HL-60 (cell line): ENCODE measurements around the gene IMMP2L.

Experiments used
- DNase-seq, 2 experiments: peaks; one replicate each; pipeline ENCODE4 v3.0.0-alpha.2; 2010 to 2020; ENCODE audit warnings: low read depth in 1 of 2, low spot score in 1 of 2
- H3K27ac ChIP-seq: fragments of 250-450 bp; sonication (Bioruptor Pico); replicated peaks from 2 replicates; pipeline ENCODE4 v1.5.1; 2020; ENCODE audit warnings: mild to moderate bottlenecking, moderate library complexity
- H3K27me3 ChIP-seq: fragments of 250-450 bp; sonication (Bioruptor Pico); 2 replicates; pipeline ENCODE4 v1.5.1; 2021; ENCODE audit warnings: mild to moderate bottlenecking, moderate library complexity; ENCODE audit not compliant: insufficient read depth, poor library complexity, severe bottlenecking
- H3K4me3 ChIP-seq: replicated peaks from 2 replicates; pipeline ENCODE4 v1.5.1; 2011; ENCODE audit warnings: mild to moderate bottlenecking, control low read depth, low read length; ENCODE audit not compliant: insufficient read depth
- GABPA ChIP-seq: IDR thresholded peaks from 2 replicates; pipeline ENCODE4 v1.6.1; 2012; ENCODE audit warnings: low read depth
- POLR2AphosphoS5 ChIP-seq: IDR thresholded peaks from 2 replicates; pipeline ENCODE4 v1.6.1; 2012; ENCODE audit warnings: low read depth
- SPI1 ChIP-seq: IDR thresholded peaks from 2 replicates; pipeline ENCODE4 v1.6.1; 2012; ENCODE audit warnings: low read depth, mild to moderate bottlenecking, borderline replicate concordance
- TF ChIP-seq, protein P1 (sequence below): IDR thresholded peaks from 2 replicates; pipeline ENCODE4 v1.6.1; 2012; ENCODE audit warnings: low read depth; ENCODE audit not compliant: insufficient replicate concordance
- TF ChIP-seq, protein P2 (sequence below): IDR thresholded peaks from one replicate; pipeline ENCODE4 v1.5.1; 2011; ENCODE audit warnings: low read length, control low read depth, inconsistent platforms; ENCODE audit not compliant: insufficient read depth

The IMMP2L gene

DNA sequence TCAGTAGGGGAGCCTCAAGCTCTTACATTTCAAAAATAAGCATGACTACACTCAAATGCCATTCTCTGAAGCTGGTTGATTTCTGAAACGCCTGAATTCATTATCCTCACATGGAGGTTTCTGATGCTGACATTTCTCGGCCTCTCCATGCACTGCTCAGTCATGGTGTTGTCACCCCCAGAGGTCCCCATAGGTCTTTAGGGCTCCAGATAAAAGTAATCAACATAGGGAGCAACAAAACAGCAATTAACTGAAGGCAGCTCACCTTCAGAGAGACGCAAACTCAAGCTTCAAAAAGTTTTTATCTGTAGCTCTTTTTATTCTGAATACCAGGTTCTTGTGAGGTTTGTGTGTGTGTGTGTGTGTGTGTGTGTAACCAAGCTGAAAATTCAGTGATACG is 694.5 kb downstream of the IMMP2L start:
- DNase-seq = no peak
- Histone ChIP-seq H3K27ac (no peak overlapping the region), H3K4me3 (no peak overlapping the region), H3K27me3 (no peaks in the 10 kb centered on the region)
- TF ChIP-seq, protein P1, sequence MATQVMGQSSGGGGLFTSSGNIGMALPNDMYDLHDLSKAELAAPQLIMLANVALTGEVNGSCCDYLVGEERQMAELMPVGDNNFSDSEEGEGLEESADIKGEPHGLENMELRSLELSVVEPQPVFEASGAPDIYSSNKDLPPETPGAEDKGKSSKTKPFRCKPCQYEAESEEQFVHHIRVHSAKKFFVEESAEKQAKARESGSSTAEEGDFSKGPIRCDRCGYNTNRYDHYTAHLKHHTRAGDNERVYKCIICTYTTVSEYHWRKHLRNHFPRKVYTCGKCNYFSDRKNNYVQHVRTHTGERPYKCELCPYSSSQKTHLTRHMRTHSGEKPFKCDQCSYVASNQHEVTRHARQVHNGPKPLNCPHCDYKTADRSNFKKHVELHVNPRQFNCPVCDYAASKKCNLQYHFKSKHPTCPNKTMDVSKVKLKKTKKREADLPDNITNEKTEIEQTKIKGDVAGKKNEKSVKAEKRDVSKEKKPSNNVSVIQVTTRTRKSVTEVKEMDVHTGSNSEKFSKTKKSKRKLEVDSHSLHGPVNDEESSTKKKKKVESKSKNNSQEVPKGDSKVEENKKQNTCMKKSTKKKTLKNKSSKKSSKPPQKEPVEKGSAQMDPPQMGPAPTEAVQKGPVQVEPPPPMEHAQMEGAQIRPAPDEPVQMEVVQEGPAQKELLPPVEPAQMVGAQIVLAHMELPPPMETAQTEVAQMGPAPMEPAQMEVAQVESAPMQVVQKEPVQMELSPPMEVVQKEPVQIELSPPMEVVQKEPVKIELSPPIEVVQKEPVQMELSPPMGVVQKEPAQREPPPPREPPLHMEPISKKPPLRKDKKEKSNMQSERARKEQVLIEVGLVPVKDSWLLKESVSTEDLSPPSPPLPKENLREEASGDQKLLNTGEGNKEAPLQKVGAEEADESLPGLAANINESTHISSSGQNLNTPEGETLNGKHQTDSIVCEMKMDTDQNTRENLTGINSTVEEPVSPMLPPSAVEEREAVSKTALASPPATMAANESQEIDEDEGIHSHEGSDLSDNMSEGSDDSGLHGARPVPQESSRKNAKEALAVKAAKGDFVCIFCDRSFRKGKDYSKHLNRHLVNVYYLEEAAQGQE = no peak
- TF ChIP-seq POLR2AphosphoS5 = no peak
- no peak for TF ChIP-seq GABPA
- TF ChIP-seq, protein P2, sequence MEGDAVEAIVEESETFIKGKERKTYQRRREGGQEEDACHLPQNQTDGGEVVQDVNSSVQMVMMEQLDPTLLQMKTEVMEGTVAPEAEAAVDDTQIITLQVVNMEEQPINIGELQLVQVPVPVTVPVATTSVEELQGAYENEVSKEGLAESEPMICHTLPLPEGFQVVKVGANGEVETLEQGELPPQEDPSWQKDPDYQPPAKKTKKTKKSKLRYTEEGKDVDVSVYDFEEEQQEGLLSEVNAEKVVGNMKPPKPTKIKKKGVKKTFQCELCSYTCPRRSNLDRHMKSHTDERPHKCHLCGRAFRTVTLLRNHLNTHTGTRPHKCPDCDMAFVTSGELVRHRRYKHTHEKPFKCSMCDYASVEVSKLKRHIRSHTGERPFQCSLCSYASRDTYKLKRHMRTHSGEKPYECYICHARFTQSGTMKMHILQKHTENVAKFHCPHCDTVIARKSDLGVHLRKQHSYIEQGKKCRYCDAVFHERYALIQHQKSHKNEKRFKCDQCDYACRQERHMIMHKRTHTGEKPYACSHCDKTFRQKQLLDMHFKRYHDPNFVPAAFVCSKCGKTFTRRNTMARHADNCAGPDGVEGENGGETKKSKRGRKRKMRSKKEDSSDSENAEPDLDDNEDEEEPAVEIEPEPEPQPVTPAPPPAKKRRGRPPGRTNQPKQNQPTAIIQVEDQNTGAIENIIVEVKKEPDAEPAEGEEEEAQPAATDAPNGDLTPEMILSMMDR = no peak
- TF ChIP-seq SPI1 = no peak

GRCh38 chr7:110863258-110863657 is 699.0 kb downstream of the IMMP2L start:
- TF ChIP-seq, protein P1 = no peak
- TF ChIP-seq SPI1 (no peak), POLR2AphosphoS5 (no peak), GABPA (no peak)
- TF ChIP-seq, protein P2 = no peak
- Histone ChIP-seq H3K4me3 (no peak overlapping the region), H3K27me3 (no peaks in the 10 kb centered on the region), H3K27ac (no peak overlapping the region)
- DNase-seq = no peak

- H3K27ac ChIP-seq = no peak overlapping the region
- H3K4me3 ChIP-seq = no peak overlapping the region
- no peaks in the 10 kb centered on the region for H3K27me3 ChIP-seq
- TF ChIP-seq, protein P1 = no peak
- TF ChIP-seq GABPA = no peak
- TF ChIP-seq, protein P2 = no peak
- TF ChIP-seq POLR2AphosphoS5 = no peak
- no peak for TF ChIP-seq SPI1
- DNase-seq = peak in 1 of 2 experiments; percentile 17
These were observed 701.1 kb downstream of the IMMP2L start for GRCh38 chr7:110861163-110861562.
